Measurements from ENCODE around the gene AIF1. TPM values are rescaled to one million over a fixed set of nuclear protein-coding genes. Genes with fewer than 3 reads are reported as not detected.

The AIF1 gene
- total RNA-seq, 8 experiments from 2014 or later: 1.1 to 3.1 (median 2.0) TPM; not detected in 3

DNA sequence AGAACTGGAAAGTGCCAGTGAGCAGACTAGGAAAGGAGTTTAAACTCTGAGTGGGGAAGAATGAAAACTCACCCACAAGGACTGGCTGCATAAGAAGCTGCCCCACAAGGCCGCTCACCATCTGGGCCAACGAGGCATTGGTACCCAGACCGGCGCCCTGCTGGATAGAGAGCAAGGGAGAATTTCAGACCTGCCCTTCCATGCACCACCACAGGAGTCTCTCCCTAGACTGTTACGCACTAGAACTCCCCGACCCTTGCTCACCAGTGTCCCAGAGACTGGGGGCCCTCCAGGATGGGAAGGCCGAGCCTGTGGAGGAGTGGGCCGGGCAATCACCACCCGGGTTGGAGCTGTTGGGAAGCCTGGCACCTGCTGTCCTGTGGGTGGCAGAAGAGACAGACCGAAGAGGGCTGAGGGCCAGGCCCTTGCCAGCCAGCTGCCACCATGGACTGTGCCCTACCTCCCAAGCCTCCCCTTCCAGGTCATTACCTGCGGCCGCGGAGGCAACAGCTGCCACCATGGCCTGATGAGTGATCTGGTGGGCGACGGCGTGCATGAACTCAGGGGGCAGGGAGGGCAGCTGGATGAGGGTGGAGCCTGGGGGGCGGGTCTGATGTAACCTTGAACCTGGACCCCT, 28.9 kb downstream of the AIF1 start:
- in situ Hi-C loops (cut with MboI; ENCODE audit: low pct_unique_long_range_greater_than_20kb in 2 of 9, low sequenced_read_pairs in 9 of 9, unreplicated experiment in 9 of 9): no loop called here
- peak in 2 of 8 experiments; percentile 7 to 9 for ATAC-seq (replicated peaks in 6 of 8)
- H3K4me1 ChIP-seq (replicated peaks in 1 of 2): no peaks in the 10 kb centered on the region
- no peak overlapping the region for H3K4me3 ChIP-seq
- 70 to 100% (median 93%) methylated on average over 1 to 5 of the region's 17 CpGs; no CpG with 5 or more reads in 4 of the 10 experiments for WGBS, 10 experiments
- no peak overlapping the region for H3K27ac ChIP-seq

DNA sequence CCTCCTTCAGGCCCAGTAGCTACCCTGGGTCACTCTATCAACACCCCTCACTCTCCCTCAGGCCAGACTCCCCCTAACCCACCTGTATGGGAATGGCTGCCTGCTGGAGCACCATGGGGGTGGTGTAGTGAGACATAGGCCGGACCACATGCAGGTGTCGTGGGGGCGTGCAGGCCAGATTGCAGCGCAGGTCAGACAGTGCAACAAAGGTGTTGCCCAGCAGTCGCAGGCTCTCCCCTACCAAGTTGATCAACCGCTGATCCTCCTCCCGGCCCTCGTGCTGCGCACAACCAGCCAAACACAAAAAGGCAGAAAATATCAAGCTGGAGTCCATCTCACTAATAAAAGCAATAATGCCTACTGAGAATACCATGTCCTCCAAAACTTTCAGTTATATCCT, 30.3 kb downstream of the AIF1 start:
- in situ Hi-C loops (cut with MboI; ENCODE audit: low pct_unique_long_range_greater_than_20kb in 2 of 9, low sequenced_read_pairs in 9 of 9, unreplicated experiment in 9 of 9): no loop called here
- Histone ChIP-seq H3K27ac (no peak overlapping the region), H3K4me3 (no peak overlapping the region), H3K4me1 (replicated peaks in 1 of 2) (peaks cover under 1 to 4% of the 10 kb centered on the region in 2 donors)
- no peak for ATAC-seq (replicated peaks in 6 of 8)
- 90 to 100% (median 94%) methylated on average over 2 to 4 of the region's 9 CpGs; no CpG with 5 or more reads in 5 of the 10 experiments for WGBS, 10 experiments

DNA sequence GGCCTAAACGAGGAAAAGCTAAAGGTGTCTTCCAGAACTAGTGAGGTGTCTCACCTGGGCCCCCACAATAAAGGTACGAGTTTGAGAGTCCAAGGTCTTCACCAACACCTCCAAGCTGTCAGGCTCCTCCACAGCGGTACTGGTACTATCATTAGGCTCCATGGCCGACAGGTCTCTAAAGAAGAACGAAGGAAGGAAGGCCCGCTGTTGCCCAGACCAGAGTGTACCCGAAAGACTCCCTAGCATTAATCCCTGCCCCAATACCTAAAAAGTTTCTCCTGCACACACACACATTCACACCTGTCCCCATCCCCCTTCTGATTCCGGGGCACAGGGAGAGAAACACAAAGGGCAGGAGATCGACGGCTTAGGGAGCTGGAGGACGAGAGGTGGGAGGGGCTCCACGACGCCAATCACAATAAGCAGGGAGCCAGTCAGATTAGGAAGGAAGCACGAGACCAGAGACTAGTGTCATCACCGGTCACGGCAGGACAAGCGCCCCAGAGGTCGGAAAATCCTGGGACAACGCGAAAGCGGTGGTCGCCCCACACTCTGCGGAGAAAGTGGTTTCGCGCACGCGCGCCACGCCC, 36.7 kb downstream of the AIF1 start:
- 0 to 20% (median 2%) methylated on average over 1 to 12 of the region's 29 CpGs; no CpG with 5 or more reads in 2 of the 10 experiments for WGBS, 10 experiments
- in situ Hi-C loops (cut with MboI; ENCODE audit: low pct_unique_long_range_greater_than_20kb in 2 of 9, low sequenced_read_pairs in 9 of 9, unreplicated experiment in 9 of 9): loop anchor here in 1 of 9 experiments (25.0 kb wide), 1 partner anchor 186 kb away; the partner anchor contains the start of gene HSPA1B

DNA sequence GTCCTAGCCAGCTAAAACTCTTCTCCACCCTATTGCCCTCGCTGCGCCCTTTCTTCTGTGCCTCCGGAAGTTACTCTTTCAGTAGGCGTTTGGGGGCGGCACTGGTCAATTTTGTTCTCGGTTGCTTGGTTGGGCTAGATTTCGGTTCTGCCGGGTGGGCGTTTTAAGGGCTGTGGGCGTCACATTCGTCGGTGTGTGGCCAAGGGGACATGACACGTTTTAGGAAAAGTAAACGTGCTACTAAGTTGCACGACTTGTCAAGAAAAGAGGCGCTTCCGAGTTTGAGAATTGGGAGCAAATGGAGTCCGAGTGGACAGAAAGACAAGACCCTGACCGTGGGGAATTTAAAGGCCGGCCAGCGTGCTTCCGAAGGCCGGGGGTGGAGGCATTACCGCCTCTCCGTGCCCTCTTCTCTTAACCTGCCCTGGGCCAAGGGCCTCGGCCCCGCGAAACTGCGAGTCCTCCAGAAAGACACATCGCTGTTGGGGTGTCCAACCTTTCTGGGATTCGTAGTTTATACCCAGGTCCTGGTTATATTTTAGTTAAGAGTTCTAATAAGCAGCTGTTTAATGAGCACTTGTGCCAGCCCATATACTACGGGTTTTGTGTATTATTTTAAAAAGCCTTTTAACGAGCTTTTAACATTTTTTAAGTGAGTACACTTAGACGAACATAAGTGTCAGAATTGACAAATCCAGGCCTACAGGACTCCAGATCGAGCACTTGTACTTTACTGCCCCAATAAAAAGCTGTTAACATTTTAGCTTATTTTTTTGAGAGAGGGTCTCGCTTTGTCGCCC, 38.1 kb downstream of the AIF1 start:
- 2 to 45% (median 16%) methylated on average over 2 to 17 of the region's 37 CpGs for WGBS, 10 experiments
- ATAC-seq (replicated peaks in 6 of 8): peak; percentile 49 to 75 (median 60)
- in situ Hi-C loops (cut with MboI; ENCODE audit: low pct_unique_long_range_greater_than_20kb in 2 of 9, low sequenced_read_pairs in 9 of 9, unreplicated experiment in 9 of 9): loop anchor here in 1 of 9 experiments (25.0 kb wide), 1 partner anchor 184 kb away; the partner anchor contains the start of gene HSPA1B
- H3K27ac ChIP-seq: peak overlapping the region; percentile 99
- peaks cover 18 to 20% of the 10 kb centered on the region in 2 donors for H3K4me1 ChIP-seq (replicated peaks in 1 of 2)
- peak overlapping the region; percentile 64 to 89 (median 78) for H3K4me3 ChIP-seq

More for the DNA sequence above, 36.7 kb downstream of the AIF1 start:
- ATAC-seq (replicated peaks in 6 of 8): peak; percentile 59 to 83 (median 78)
- H3K27ac ChIP-seq: peak overlapping the region; percentile 99
- H3K4me1 ChIP-seq (replicated peaks in 1 of 2): peaks cover 14 to 19% of the 10 kb centered on the region in 2 donors
- peak overlapping the region; percentile 64 to 89 (median 78) for H3K4me3 ChIP-seq

DNA sequence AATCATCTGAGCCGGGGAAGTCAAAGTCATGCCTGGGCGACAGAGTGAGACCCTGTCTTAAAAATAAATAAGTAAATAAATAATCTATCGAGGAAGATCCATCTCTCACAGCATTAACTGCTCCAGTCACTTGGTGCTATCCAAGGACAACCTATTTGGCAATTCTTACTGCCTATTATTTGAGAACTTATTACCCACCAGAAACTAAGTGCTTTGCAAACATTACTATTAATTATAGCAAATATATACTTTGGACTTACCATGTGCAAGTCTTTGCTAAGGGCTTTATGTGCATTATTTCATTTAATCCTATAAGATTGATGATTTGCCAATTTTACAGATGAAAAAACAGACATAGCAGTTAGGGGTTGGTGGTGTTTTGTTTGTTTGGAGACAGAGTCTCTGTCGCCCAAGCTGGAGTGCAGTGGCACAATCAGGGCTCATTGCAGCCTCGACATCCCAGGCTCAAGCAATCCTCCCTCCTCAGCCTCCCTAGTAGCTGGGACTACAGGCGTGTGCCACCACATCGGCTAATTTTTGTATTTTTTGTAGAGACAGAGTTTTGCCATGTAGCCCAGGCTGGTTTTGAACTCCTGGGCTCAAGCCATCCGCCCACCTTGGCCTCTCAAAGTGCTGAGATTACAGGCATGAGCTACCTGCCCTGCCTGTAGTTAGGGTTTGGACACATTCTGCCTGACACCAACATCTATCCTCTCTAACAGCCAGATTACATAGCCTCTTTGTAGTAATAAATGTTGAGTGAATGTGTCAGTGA, 39.7 kb downstream of the AIF1 start:
- Histone ChIP-seq H3K4me3 (no peak overlapping the region), H3K27ac (no peak overlapping the region), H3K4me1 (replicated peaks in 1 of 2) (peaks cover 34 to 36% of the 10 kb centered on the region in 2 donors)
- no peak for ATAC-seq (replicated peaks in 6 of 8)
- 87 to 100% (median 96%) methylated on average over 2 to 8 of the region's 8 CpGs for WGBS, 10 experiments
- in situ Hi-C loops (cut with MboI; ENCODE audit: low pct_unique_long_range_greater_than_20kb in 2 of 9, low sequenced_read_pairs in 9 of 9, unreplicated experiment in 9 of 9): loop anchor here in 1 of 9 experiments (25.0 kb wide), 1 partner anchor 183 kb away; the partner anchor contains the start of gene HSPA1B

DNA sequence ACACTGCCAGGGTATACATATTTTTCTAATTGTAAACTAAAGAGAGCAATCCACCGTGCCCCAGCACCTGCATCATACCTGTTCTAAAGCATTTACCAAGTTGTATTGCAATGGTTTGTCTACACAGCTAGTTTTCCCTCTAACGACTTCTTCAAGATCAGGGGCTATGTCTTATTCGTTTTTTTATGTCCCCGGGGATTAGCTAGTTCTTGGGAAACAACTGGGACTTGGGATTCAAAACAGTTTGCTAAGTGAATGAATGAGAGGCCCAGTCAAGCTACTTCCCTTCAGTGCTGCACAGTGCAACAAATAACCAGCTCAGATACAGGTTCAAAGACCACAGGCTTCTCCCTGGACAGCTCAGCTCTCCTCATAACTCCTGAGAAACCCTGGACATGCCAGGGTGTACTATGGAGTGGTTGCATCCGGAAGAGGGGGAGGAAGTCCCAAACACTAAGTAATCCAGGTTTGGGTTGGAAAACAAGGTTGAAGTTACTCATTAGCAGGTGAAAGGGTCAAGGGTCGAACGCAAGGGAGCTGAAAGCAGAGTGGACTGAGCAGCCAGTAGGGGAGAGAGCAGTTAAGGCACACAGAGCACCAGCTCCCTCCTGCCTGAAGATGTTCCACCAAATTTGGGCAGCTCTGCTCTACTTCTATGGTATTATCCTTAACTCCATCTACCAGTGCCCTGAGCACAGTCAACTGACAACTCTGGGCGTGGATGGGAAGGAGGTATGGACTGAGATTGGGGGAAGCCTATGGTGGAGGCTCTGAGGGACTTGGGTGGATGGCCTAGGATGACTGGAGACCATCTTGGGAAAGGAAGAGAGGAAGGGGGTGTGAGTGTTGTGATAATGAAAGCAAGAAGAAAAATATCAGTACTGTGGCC, 40.6 kb downstream of the AIF1 start, which contains the start of gene APOM:
Gene APOM (plus strand): TSS at position 546 of the 889 bp plus-strand sequence. CDS start 73 bp downstream, at position 619.
- H3K4me3 ChIP-seq: no peak within 1 kb of the TSS
- H3K27ac ChIP-seq: no peak within 1 kb of the TSS
- in situ Hi-C loops (cut with MboI; ENCODE audit: low pct_unique_long_range_greater_than_20kb in 2 of 9, low sequenced_read_pairs in 9 of 9, unreplicated experiment in 9 of 9): loop anchor here in 1 of 9 experiments (25.0 kb wide), 1 partner anchor 182 kb away; the partner anchor contains the start of gene HSPA1B
- no peak for ATAC-seq (replicated peaks in 6 of 8)
- whole genome bisulfite sequencing, 10 experiments: 64 to 100% (median 80%) methylated on average over 2 to 8 of the region's 8 CpGs; no CpG with 5 or more reads in 2 of the 10 experiments
- H3K4me1 ChIP-seq (replicated peaks in 1 of 2): peaks cover 30 to 32% of the 10 kb centered on the region in 2 donors

DNA sequence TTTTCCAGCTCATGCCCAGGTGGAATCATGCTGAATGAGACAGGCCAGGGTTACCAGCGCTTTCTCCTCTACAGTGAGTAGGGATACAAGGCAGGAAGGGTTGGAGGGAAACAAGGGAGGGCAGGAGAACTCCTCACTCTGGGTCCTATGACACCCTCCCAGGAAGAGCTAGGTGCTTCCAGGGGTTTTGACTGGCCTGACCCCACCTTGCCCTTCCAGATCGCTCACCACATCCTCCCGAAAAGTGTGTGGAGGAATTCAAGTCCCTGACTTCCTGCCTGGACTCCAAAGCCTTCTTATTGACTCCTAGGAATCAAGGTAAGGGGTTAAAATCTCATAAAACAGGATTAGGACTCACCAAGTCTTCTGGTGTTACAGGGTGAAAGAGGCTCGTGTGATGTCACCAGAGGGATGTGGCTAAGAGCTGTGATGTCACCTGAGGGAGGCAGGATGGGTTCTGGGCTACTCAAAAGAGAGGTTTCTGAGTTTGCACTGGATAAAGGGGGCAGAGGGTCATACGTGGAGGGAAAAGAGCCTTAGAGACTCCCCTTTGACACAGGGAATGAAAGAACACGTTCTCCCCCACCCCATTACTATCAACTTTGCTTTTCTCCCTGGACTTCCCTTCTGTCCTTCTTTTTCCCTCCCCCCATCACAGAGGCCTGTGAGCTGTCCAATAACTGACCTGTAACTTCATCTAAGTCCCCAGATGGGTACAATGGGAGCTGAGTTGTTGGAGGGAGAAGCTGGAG, 42.5 kb downstream of the AIF1 start:
- in situ Hi-C loops (cut with MboI; ENCODE audit: low pct_unique_long_range_greater_than_20kb in 2 of 9, low sequenced_read_pairs in 9 of 9, unreplicated experiment in 9 of 9): loop anchor here in 1 of 9 experiments (25.0 kb wide), 1 partner anchor 180 kb away; the partner anchor contains the start of gene HSPA1B
- no peak overlapping the region for H3K27ac ChIP-seq
- no peak for ATAC-seq (replicated peaks in 6 of 8)
- H3K4me1 ChIP-seq (replicated peaks in 1 of 2): peaks cover 25 to 27% of the 10 kb centered on the region in 2 donors
- H3K4me3 ChIP-seq: peak overlapping the region in 1 of 5 donors; percentile 5
- WGBS, 10 experiments: 0 to 100% (median 64%) methylated on average over 1 to 5 of the region's 6 CpGs; no CpG with 5 or more reads in 4 of the 10 experiments

DNA sequence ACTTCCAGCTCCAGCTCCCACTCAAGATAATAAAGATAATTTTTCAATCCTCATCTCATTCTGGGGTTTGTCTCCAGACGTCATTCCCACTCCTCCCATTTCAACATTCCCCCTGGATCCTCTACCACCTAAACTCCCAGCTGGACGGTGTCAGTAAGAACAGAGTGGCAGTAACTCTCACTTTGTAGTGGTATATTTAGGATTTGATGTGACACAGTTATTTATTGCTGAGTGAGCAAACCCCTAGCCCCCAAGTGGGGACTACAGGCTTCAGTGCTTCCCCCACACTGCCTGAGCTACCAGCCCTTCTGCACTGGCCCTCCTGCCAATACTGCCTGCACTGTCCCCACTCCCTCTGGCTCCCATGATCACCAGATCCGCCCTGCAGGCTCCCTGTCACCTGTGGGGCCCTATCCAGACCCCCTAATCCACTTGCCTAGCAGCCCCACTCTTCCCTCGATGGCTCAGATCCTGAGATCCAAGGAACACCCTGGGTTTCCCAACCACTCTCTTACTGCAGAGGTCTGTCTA, 43.2 kb downstream of the AIF1 start:
- Histone ChIP-seq H3K4me1 (replicated peaks in 1 of 2) (peaks cover 27 to 28% of the 10 kb centered on the region in 2 donors), H3K4me3 (peak overlapping the region in 1 of 5 donors; percentile 5), H3K27ac (no peak overlapping the region)
- WGBS, 10 experiments: 40 to 100% (median 83%) methylated on average over 1 to 3 of the region's 4 CpGs; no CpG with 5 or more reads in 1 of the 10 experiments
- ATAC-seq (replicated peaks in 6 of 8): no peak
- in situ Hi-C loops (cut with MboI; ENCODE audit: low pct_unique_long_range_greater_than_20kb in 2 of 9, low sequenced_read_pairs in 9 of 9, unreplicated experiment in 9 of 9): loop anchor here in 1 of 9 experiments (25.0 kb wide), 1 partner anchor 179 kb away; the partner anchor contains the start of gene HSPA1B

DNA sequence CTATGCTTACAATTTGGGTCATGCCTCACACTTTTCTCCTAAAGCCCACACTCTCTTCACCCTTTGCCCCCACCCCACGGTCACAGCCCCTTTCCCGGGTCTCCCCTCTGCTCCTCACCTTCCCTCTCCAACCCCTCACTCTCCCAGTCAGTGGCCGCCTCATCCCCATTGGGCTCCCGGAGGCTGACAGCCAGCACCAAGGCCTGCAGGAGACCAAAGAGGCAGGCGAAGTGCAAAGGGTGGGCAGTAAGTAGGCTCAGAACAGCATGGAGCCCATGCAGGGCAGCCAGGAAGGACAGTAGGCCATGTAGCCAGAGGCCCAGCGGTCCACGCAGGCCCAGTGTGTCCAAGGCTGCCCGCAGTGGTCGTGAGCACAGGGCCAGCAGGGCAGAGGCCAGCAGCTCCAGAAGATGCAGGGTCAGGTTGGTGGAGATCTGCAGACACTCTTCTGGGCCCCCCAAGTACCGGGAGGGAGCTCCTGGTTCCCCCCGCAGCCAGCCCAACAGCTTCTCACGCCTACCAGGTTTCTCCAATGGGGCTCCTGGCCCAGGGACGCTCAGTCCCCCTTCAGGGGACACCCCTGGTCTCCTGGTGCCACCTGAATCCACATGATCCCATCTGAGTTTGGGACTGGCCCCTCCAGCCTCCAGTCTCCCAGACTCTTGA, 44.1 kb downstream of the AIF1 start:
- H3K4me1 ChIP-seq (replicated peaks in 1 of 2): peaks cover 29 to 31% of the 10 kb centered on the region in 2 donors
- in situ Hi-C loops (cut with MboI; ENCODE audit: low pct_unique_long_range_greater_than_20kb in 2 of 9, low sequenced_read_pairs in 9 of 9, unreplicated experiment in 9 of 9): loop anchor here in 1 of 9 experiments (25.0 kb wide), 1 partner anchor 178 kb away; the partner anchor contains the start of gene HSPA1B
- H3K4me3 ChIP-seq: peak overlapping the region; percentile 48 to 74 (median 57)
- WGBS, 10 experiments: 90 to 91% methylated on average over 2 to 6 of the region's 13 CpGs; no CpG with 5 or more reads in 8 of the 10 experiments
- ATAC-seq (replicated peaks in 6 of 8): no peak
- H3K27ac ChIP-seq: peak overlapping the region in 1 of 2 donors; percentile 79
